Stimulated activated CD4-positive, alpha-beta T cell treated with anti-CD3 and anti-CD28 coated beads, Interleukin-15, amount 100 ng/mL, for 1 hour (primary cell): ENCODE results near the gene VIPR1.
"Not testable (repeated sequence)": the region's sequence is repeated elsewhere in the genome, so short reads cannot be mapped to it uniquely, and the experiment has no call there.

Source experiments
- DNase-seq, 2 donors: peaks; one replicate each; pipeline ENCODE4 v3.0.0-alpha.2; 2020; ENCODE audit warnings: low read depth in 1 of 2, low spot score in 1 of 2

The VIPR1 gene

DNA sequence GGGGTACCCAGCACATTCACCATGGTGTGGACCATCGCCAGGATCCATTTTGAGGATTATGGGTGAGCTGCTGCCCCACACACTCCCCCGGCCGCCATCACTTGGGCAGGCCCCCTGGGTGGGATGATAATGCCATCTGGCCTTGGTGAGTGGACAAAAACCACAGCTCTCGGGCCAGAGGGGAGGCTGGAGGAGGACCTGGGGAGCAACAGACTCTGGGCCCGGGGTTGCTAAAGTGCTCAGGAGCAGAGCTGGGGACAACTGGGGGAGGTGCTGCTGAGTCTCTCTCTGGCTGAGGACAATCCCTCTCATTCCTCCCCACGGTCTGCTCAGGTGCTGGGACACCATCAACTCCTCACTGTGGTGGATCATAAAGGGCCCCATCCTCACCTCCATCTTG is 29.0 kb downstream of the VIPR1 start:
- no peak for DNase-seq

DNA sequence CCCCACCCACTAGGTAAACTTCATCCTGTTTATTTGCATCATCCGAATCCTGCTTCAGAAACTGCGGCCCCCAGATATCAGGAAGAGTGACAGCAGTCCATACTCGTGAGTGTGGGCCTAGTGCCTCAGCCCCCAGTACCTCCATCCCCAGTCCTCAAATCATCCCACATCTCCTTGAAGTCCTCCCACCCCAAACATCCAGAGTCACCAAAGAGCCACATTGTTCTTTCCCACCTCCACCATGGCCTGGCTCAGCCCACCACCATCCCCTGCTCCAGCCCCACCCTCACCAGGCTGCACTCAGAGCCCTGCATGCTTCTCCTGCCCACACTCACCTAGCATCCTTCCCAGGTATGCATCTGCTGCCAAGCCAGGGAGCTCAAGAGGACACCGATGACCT is 29.8 kb downstream of the VIPR1 start:
- DNase-seq, result no peak

DNA sequence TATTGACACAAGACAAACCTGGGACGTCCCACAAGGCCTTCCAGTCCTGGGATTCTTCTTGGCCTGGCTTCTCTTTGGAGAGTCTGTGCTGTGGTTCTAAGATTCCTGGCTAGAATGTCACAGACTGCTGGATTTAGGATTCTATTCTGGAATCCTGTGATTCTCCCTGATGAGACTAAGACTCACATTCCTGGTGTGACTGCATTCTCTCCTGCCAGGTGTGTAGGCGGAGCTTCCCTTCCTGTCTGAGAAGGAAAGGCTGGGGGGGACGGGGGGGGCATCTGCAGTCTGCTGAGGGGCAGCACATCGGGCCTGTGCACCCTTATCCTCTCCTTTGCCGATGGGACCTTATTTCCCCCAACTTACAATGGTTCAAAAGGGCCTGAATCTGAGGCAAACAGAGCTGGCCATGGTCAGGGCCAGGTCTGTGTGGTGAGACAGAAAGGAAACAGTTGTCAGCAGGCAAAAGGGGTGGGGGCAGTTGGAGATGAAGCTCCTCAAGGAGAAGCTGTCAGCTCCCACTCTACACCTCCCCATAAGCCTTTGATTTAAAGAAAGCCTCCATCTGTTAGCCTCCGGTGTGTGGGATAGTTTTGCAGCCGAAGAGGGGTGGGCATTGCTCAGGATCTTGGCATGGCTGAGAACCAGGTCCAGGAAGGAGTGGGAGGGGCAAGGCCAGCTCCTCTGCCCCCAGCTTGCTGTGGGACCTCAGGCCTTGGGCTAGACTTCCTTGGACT is 30.9 kb downstream of the VIPR1 start:
- no peak for DNase-seq

DNA sequence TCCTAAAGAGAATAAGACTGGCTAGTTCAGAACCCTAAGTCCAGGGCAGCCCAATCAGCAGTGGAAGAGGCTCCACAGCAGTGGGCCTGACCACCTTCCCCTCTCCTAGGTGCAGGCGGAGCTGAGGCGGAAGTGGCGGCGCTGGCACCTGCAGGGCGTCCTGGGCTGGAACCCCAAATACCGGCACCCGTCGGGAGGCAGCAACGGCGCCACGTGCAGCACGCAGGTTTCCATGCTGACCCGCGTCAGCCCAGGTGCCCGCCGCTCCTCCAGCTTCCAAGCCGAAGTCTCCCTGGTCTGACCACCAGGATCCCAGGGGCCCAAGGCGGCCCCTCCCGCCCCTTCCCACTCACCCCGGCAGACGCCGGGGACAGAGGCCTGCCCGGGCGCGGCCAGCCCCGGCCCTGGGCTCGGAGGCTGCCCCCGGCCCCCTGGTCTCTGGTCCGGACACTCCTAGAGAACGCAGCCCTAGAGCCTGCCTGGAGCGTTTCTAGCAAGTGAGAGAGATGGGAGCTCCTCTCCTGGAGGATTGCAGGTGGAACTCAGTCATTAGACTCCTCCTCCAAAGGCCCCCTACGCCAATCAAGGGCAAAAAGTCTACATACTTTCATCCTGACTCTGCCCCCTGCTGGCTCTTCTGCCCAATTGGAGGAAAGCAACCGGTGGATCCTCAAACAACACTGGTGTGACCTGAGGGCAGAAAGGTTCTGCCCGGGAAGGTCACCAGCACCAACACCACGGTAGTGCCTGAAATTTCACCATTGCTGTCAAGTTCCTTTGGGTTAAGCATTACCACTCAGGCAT is 33.7 kb downstream of the VIPR1 start:
- peak in 1 of 2 donors; percentile 16 for DNase-seq

DNA sequence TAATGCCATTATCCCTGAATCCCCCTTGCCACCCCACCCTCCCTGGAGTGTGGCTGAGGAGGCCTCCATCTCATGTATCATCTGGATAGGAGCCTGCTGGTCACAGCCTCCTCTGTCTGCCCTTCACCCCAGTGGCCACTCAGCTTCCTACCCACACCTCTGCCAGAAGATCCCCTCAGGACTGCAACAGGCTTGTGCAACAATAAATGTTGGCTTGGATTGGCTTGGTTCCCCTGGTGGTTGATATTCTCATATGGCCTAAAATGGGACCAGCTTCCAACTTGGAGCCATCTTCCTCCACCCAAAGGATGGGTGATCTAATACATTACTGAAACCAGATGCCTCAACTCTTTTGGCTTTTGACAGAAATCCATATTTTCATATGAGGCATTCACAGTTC is 34.9 kb downstream of the VIPR1 start:
- DNase-seq, result no peak

DNA sequence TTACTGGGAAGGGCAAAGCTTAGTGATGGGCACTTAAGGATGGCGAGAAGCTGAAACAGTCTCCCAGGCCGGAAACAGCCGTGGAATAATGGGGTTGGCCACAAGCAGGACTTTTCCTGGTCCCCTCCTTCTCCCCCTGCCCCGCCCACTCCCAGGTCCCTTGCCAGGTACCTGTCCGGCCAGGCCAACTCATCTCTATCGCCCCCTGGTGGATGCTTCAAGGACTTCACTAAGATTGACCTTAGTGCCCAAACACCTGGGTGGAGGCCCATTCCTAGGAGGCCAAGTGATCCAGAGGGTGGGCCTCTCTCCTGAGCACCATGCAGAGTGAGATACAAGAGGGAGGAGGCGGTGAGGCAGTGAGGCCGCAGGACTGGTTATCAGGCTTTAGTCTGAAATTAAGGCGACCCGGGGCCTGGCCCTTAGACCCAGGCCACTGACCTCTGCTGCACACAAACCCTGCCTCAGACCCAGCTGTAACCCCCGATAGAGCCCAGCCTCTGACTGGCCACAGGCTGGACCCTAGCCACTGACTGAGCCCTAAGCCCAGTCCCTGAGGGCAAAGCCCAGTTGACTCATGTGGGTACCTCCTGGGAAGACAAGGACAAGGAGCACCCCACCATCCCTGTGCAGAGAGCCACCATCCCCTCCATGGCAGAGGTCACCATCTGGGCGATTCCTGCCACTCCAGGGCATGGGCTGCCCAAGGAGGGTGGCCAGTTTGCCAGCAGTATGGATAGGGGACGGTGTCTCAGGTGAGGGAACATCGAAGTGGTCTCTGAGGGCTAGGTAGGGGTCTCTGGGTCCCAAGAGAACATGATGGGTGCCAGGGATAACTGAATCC is 37.6 kb downstream of the VIPR1 start:
- peak; percentile 25 to 38 for DNase-seq

DNA sequence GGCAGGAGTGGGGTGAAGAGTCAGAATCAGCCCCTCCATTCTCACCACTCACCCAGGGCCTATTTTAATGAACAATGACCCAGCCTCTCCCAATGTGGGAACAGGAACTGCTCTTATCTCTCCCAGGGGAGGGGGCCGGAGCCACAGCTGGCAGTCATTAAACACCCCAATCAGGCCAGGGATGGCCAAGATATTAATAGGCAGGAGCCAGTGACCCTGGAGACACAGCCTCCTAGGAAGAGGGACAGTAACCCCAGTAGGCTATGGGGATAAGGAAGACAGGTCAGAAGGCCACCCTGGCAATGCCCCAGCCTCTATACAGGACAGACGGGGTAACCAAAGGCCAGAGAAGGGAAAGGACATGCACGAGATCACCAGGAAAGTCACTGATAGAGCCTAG is 38.6 kb downstream of the VIPR1 start:
- DNase-seq, result no peak

DNA sequence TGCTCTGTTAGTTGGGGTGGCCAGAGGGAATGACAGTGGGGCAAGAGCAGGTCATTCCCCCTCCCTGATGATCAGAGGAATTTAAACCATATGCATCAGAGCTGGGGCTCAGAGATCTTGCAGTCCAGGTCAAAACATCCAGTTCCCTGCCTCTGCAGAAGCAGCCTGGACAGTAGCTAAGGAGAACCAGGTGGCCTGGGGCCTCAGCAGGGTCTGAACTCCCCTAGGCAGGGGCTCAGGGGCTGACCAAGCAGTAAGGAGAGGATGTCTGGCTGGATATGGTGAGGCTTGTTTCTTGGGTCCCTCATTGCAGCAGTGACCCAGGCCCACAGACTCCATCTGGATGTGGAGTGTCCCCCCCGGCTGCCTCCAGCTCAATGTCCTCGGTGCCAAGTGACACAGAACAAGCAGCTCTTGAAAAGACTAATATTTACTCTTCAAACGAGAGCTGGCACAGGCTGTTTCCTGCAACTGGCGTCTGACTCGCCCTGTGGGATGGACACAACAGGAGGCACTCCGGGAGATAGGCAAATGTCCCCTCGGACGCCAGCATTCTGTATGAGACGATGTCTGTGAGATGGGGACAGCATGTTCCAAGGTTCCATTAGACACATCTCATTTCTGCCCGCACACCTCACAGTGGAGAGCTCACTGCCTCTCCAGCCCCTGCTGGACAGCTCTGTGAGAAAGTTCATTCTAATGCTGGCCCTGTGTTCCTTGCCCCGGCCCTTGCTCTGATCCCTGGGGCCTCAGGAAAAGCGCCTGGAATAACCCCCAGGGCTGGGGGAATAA is 42.2 kb downstream of the VIPR1 start:
- DNase-seq, result no peak

DNA sequence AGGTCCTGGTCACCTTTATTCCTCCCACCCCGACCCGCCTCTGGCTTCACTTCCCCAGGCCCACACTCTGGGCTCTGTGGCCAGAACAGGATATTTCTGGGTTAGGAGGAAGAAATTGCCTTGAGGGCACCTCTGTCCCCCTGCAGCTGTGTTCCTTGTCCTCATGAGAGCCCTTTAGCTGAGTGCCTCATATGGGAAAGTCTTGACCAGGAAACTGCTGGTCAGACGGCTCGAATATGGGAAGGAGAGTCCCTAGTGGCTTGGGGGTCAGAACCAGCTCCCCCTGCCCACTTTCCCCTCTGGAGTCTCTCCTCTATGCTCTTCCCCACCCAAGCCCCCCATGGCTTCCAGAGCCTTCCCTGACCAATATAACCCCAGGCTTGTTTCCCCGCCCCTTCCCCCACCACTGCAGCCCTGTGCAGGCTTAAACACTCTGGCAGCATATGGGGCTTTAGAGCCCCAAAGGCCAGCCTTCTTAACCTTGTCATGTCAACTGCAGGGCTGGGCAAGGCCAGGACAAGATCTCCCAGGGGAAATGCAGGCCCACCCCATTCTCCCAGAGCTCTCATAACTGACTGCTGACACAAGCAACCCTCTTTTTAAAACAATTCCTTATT is 42.9 kb downstream of the VIPR1 start:
- DNase-seq, result no peak

DNA sequence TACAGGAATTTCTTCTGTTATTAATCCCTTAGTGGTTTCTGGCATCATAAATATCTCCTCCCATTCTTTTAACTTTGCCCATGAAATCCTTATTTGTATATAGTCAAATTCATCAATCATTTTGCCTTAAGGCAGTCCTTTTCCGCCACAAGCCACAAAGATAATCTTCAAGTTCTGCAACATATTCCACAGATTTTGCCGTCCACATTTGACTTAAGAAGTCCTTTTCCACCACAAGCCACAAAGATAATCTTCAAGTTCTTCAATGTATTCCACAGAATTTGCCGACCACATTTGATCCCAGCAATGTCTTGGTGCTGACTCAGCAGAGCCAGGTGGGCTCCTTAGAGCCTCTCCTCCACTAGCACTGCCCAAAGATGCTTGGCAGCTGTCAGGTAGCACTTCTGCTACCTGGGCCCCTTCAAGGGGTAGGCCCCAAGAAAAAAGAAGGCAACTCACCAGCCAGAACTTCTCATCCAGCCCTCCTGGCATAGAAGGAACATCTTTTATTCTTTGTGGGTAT is 44.3 kb downstream of the VIPR1 start:
- no peak for DNase-seq

DNA sequence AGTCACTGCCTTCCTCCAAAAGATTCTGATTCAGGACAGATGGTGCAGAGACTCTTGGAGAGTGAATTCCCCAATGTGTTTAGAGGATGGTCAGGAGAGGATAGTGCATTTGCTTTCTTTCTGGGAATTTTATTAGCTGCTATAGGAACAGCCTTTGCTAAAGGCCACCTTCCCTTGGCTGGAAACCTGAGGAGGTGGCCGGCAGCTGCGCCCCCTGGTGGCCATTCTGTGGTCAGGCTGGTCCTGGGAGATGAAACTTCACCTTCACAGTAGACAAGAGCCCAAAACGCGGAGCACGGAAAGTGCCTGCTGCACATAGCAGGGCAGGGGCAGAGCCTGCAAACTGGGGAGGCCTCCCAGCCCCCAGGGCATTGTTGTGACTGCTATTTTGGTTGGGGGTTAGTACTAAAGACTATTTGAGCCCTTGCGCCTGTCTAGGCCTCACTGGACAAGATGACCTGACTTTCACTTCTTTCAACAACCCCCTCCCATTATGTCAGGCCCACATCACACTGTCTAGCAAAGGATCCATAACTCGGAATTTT is 45.0 kb downstream of the VIPR1 start:
- peak; percentile 43 to 53 for DNase-seq

DNA sequence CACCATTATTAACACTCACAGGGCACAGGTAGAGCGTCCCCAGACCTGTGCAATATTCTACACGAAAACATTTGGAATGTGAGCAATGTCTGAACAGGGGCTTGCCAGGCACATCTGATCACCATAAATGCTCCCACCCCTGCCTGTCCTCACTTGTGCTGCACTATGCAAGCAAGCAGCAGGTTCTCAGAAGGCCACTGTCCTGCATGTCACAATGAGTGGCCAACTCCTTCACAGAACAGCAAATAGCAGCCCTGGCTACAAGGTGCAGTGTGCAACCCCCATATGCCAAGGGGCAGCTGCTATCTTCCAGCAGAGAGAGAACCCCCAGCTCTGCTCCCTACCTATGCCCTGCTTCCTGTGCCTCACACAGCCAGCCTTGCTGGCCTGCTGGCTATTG is 46.7 kb downstream of the VIPR1 start:
- no peak for DNase-seq

DNA sequence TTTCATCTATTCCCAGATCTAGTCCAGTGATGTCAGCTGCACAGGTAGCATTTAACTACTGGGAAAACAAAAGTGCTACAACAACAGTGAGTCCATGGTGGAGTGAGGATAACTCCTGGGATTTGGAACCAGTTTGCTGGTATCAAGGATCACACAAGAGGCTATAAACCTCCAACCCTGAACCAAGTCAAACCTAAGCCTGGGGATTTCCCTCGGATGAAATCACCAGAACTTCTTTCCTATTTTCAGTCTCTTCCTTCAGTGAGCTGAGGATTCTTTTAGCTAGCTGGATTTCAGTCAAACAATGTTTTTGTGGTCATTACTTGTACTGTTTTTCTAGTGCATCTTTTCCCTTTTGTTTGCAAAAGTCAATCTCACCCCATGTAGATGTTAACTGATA is 47.8 kb downstream of the VIPR1 start:
- DNase-seq, result no peak

DNA sequence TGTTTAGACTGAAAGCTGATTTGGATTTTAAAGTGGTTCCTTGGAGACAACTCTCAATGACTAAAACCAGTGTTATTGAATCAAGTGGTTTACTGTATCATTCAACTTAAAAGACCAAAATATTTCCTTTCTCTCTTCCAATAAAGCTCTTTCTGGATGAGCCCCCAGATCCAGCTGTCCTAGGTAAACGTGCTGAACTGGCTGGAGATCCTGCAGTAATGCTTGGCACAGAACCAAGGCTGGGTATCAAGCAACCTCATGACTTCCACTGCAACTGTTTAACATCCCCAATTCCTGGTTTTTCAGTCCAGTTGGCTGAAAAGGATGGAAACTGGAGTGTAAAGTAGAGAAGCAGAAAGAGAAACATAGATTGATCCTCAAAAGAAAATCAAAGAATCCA is 50.4 kb downstream of the VIPR1 start:
- no peak for DNase-seq

DNA sequence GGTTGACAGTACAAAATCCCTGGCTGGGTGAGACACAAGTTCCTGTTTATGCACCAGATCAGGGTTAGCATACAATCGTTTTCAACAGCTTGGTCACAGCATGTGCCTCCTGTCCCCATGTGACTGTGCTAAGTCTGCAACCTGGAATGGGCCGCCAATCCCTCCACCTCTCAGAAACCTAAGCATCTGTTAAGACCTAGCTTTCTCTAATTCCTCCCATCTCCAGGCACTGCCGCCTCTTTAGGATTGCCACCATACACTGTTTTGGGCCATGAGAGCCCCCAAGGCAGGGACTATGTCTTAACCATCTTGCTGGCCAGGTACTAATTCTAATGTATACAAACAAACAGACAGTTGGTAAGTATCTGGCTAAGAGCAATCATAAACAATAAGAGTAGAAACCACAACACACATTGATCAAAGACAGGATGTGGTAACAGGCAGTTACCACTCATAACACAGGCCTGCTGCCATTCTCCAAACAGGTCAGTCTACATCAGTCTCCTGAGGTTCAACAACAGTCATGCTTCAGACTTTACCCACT is 53.7 kb downstream of the VIPR1 start:
- peak in 1 of 2 donors; percentile 20 for DNase-seq

DNA sequence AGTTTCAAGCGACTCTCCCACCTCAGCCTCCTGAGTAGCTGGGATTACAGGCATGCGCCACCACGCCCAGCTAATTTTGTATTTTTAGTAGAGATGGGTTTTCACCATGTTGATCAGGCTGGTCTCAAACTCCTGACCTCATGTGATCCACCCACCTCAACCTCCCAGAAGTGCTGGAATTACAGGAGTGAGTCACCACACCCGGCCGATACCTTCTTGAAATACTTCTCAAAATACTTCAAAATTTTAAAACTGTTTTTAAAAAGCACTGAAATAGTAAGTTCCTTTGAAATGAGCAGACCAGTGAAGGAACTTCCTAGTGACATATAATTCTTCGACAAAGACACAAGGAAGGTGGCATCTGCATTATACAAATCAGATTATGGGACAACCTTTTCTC is 54.4 kb downstream of the VIPR1 start:
- not testable (repeated sequence) for DNase-seq

DNA sequence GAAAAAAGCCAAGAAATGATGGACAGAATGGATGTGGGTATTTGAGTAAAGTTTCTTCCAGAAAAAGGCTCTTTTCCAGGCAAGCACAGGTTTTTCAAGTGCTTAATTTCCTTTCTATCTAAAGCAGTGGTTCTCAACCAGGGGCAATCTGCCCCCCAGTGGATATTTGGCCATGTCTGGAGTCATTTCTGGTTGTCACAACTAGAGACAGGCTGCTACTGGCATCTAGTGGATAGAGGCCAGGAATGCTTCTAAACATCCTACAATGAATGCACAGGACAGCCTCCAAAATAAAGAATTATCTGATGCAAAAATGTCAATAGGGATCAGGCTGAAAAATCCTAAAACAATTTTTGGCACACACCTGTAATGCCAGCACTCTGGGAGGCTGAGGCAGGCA is 55.4 kb downstream of the VIPR1 start:
- DNase-seq, result no peak

DNA sequence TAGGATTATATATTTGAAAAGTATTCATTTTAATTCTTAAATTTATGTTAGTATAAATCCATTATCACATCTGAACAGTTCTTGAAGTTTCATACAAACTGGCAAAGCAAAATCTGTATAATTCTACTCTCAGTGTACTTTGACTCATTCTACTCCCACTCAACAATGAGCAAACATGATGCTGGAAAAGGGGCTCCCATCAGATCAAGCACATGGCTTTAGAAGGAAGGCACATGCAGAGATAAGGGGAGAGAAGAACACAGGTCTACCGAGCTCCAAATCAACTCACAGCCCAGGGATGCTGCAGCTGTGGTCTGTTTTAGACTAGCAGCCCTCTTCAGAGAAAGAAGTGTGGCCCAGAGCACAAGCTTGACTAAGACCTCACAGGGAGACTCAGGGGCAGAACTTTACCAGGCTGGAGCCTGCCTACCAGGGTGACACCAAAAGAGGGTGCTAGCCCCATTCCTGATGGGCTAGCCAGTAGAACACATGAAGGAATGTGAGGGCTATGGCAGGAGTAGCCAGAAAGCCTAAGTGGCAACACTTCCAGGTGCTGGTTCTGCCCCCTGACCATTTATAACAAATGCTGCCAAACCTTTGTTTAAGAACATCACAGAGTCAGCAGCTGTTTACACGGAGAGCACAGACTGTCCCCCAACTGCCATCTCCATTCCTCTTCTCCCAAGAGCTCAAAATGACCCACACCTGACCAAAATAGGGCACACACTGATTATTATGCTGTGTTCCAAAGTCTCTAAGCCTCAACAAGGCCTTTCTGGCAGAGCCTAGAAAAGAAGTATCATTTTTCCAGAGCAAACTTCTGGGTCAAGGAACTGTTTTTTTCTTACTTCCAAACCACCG is 59.8 kb downstream of the VIPR1 start:
- DNase-seq, result no peak
